Activated gamma-delta T cell (primary cell): ENCODE results near the gene KATNAL1.

Source experiments
- DNase-seq: peaks from one replicate; lab custom pipeline; 2025; lab: John Stamatoyannopoulos, UW

Gene KATNAL1

DNA sequence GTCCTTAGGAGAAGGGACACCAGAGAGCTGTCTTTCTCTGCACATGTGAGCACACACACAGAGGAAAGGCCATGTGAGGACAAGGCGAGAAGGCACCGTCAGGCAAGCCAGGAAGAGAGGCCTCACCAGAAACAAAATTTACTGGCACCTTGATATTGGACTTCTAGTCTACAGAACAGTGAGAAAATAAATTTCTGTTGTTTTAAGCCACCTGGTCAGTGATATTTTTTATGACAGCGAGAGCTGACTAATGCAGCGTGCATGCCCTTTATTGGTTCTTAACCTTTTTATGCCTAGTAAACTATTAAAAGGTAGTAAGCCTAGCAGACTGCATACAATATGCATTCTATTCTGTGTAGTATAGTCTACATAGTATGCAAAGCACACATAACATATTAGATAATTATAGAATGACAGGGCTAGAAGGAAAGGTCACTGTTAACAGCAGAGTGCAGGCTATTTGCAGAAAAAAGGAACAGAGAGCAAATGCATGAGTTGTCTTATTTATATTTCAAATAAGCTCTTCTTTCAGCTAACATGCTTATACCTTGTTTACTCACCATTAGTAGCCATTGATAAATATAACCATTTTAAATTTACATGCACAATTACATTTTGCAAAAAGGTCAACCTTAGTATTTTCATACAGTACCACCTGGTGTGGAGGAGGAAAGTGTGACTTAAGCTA lies 25.2 kb upstream of the KATNAL1 start:
- no peak for DNase-seq

DNA sequence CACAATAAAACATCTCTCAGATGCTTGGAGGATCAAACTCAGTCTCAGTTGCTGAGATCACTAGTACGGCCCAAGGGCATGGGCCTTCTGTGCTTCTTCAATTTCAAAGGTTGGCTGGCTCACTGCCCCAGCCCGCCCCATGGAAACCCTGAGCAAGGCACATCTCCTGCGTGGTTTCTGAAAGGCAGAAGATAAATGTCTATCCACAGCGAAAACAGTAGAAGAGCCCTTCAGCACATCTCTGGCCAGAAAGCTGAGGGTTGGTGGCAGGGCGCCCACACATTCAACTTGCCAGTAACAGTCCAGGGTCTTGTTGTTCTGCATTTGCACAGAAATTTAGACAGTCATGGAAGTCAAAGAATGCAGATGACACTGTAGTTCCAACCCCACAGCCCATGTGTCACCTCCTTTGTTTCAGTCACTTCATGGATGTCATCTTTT lies 24.0 kb upstream of the KATNAL1 start:
- DNase-seq, result no peak

DNA sequence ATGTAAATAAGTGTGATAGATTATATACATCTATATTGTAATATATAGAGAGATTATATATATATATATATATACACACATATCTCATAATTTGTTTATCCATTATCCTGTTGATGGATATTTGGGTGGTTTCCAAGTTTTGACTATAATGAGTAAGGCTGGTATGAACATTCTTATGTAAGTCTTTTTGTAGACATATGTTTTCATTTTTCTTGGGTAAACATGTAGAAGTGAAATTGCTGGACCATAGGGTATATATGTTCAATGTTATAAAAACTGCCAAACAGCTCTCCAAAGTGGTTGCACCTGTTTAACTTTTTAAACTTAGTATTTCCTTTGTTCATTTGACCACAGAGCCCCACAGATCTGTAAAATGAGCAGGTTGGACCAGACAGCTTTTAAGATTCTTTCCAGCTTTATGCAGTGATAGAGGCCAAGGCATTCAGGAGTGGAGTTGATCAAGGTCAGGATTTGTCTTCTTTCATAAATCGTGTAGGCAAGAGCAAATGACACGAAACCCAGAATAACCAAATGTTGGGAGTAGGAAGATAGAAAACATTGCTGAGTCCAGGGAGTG lies 21.7 kb upstream of the KATNAL1 start:
- DNase-seq, result no peak

DNA sequence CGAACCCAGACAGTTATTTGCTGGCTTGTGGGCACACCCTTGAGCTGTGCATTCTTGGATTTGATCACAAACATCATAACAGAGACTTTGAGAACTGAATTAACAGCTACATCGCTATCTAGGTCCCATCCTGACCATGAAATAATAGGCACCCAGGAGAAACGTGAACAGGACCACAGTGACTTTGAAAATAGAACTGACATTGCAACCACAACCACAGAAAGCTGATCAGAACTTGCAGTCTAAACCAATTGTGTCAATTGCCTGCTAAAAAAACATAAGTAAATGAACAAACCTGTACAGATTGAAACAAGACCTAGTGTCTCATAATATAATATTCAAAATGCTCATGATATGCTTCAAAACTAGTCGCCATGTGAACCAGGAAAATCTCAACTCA lies 18.3 kb upstream of the KATNAL1 start:
- DNase-seq, result no peak

DNA sequence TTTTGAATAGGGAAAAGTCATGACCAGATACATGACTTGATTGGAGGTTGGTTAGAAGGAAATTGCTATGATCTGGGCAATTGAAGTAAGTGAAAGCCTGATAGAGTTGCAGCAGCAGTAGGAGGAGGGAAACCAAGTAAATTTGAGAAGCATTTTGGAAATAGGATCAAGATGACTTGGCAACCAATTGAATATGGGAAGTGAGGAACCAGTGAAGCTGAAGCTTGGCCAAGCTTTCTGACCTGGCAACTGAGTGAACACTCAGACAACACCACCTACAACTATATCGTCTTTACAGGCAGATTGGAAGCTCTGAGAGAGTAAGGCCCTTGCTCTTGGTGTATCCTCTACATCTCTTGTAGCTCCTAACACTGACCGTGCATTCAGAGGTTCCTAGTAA lies 16.2 kb upstream of the KATNAL1 start:
- DNase-seq, result no peak

DNA sequence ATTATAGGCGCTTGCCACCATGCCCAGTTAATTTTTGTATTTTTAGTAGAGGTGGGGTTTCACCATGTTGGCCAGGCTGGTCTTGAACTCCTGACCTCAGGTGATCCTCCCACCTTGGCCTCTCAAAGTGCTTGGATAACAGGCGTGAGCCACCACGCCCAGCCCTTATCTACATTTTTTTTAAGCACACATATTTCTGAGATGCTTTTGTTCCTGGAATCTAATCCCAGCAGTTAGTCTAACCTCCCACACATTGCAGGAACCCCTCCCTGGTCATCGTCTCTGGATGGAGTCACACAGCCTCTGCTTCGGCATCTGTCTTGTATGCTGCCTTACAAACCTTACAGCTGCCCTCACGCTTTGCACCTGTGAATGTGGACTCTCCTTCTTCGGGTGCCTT lies 15.1 kb upstream of the KATNAL1 start:
- DNase-seq, result no peak

DNA sequence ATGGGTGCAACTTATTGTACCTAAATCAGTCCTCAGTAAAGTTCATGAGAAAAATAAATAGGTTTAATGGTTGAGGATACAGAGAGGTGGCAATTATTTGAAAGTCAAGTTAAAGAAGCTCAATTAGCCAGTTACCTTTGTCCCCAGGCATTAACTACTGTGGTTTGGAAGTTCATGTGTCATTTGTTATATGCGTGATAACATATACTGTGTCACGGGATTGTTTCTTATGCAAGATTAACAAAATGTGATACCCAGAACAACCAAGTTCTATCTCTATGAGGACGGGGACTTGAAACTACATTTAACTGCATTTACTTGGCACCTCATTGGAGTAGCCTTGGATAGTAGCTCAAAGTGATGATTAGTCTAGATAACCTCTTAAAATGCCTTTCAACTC lies 13.9 kb upstream of the KATNAL1 start:
- DNase-seq, result no peak

DNA sequence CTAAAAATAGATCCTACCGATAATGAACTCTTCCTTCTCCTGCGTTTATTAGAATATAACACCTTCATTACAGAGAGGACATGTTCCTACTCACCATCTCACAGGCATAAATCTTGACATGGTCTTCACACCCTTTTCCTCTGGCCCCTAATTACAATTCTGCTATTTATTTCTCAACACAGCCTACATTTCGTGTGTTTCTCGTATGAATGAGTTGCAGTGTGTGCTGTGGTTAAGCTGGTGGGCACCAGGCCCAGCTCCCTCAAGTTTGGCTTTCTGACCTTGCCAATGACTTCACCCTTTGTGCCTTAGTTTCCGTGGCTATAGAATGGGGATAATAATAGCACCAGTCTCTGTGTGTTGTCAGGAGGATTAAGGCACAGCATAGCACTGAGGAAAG lies 12.3 kb upstream of the KATNAL1 start:
- DNase-seq, result no peak

DNA sequence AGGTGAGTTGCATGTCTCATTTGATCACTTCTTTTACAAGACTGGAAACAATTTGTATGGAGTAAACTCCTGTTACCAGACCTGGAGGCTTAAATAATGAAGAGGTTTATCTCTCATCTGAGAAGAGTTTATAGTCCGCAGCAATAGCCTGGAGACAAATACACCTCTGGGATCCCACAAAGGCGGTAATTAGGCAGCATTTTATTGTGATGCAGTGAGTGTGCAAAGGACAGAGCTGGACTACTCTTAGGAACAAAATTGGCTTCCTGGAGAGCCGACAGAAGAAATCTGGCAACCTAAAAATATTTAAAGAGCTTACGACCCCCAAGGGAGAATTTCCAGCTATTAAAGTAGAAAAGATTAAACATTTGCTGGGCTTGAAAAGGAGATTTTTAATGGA lies 11.8 kb upstream of the KATNAL1 start:
- DNase-seq, result no peak

DNA sequence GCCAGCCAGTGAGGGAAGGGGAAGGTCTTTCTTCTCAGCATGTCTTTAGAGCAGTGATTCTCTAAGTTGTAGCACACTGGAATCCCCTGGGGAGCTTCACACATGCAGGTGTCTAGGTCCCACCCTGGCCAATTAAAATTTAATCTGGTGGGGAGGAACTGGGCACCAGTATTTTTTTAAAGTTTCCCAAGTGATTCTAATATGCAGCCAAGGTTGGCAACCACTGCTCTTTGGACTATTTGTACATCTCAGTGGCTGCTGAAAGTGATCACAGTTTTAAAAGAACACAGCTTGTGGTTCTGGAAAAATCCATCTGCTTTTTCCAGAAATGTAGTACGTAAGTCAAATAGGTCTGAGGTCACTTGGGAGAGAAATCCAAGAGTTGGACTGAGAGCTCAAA lies 10.7 kb upstream of the KATNAL1 start:
- DNase-seq, result no peak

DNA sequence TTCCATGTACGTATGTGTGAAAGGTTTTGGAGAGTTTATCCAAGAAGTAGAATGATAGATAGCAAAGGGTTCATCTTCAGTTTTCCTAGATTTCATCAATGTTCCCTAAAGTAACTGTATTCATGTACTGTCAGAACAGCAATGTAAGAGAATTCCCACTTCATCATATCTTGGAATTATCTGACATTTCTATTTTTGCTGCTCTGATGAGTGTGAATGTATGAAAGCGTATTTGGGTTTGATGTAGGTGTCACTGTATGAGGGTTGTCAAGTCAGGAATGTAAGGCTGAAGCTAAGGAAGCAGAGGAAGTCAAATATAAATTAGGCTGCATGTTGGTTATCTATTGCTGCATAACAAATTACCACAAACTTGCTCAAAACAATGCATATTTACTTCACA lies 7.2 kb upstream of the KATNAL1 start:
- no peak for DNase-seq

DNA sequence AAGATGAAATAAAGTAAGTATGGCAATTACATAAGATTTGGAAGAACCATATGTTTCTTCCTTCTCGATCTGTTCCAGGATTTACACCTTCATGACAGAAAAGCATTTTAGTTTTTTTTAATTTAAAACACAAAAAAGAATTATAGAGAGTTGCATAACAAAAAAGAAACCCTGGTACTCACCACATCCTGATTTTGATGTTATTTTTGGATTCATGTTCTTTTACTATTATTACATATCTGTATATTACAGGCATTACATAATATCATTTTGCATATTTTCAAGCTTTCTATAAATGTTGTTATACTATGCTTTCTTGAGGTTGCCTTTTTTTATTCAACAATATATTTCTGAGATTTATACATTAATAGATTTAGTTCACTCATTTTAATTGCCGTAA lies 6.7 kb upstream of the KATNAL1 start:
- DNase-seq, result no peak

DNA sequence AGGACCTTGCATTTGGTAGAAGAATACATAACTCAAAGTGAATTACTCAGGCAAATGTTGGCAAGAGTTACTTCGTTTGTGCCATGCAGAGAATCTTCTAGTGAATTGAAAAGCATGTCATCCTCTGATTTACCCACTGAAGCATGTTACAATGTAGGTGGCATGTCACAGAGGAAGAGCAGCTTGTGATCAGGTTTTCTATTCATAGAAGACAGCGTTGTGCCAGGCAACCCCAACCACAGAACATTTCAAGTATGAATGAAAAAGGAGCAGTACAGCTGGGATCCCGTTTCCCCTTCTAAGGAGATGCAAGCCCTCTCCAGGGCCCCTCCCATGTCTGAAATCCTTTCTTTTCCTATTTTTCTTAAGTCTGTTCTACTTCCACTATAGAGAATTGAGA lies 6.0 kb upstream of the KATNAL1 start:
- no peak for DNase-seq

DNA sequence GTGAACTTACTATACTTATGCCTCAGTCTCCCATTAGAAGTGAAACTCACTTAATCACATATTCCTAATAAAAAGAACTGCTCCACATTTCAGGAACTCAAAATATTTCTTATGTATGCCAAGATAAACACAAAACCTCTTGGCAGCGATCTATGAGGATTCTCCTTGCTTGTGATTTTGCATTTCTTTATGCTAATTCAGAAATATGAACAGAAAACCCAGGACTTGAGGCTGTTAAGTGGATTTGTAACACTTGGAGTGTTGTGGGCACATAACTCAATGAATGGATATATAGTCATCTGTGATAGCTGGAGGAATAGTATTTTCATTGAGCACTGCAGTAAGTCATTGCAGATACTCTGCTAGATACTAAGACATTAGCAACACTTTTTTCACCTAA lies 5.6 kb upstream of the KATNAL1 start:
- no peak for DNase-seq

DNA sequence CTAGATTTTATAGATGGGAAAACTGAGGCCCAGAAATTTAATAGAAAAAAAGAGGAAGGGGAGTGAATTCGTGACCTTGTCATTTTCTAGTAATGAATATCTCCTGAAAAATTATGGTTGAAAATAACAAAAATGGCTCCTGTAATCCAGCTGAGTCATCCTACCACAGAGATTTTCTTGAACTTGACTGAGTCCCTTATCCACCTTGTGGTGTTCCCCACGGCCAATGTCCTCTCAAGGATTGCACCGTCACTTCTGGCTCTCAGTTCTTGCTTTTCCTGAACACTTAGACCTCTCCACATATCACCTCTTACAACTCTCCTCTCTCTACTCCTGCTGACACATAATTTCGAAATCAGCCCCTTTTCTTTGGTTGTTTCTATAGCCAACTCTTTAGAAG lies 1.2 kb upstream of the KATNAL1 start:
- no peak for DNase-seq

DNA sequence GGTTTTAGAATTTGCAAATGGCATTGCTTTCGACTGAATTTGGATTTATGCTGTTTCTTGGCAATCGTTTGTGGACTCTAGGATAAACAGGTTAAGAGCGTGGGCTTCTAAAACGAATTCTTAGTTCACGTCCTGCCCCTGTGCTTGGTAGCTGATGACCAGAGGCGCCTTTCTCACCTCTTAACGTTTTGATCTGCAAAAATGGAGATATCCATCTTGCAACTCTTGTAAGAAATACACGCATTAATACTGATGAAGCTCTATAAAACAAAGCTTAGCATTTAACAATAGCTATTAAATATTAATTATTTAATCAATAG lies 580 bp upstream of the KATNAL1 start:
- DNase-seq, result no peak

DNA sequence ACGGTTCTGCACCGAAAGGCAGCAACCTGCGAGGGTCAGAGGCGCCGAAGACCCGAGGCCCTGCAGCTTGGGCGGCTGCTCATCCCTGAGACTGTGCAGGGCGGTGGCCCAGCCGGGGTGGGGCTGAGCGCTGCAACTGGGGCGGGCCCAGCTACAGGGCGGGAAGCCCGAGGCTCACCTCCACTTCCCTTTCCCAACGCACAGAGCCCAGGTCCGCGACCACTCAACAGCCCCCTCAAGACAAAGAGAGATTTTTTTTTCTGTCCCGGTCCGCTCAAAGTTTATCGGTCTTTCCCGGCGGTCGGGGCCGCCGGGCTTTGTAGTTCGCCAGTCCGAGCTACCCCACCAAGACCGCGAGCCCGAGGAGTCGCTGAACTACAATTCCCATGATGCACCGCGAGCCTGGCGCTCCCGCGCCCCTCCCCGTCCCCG lies 573 bp downstream of the KATNAL1 start:
- DNase-seq, result peak; percentile 67

DNA sequence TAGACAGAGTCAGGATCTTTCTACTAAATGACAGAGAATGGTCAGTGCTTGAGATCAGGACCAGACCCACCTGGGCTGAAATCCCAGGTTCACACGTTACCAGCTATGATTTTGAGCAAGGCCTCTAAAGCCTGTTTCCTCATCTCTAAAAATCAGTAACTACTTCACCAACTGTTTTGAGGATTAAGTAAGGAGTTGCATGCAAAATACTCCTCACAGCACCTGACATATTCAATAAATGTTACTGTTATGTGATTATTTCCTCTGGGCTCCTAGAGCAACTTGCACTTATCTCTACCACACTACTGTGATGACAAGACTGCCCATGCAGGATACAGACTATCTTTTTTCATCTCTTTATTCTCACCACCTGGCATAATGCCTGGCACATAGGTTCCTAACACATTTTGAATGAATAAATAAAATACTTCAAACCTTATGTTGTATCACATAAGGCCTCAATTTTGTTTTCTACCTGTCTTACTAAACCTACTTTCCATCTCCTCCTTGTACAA lies 1.8 kb downstream of the KATNAL1 start:
- DNase-seq, result no peak

DNA sequence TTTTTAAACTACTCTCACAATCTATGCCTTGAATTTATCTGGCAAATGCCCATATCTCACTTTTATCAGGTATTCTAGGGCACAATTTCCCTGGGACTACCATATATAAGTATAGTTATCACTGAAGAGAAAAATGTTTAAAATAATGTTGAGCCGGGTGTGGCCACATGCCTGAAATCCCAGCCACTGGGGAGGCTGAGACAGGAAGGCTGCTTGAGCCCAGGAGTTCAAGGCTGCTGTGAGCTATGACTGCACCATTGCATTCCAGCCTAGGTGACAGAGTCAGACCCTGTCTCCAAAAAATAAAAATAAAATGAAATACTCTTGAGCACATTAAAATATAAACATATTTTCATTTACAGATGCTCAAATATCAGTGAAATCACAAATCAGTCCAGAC lies 4.1 kb downstream of the KATNAL1 start:
- DNase-seq, result no peak

DNA sequence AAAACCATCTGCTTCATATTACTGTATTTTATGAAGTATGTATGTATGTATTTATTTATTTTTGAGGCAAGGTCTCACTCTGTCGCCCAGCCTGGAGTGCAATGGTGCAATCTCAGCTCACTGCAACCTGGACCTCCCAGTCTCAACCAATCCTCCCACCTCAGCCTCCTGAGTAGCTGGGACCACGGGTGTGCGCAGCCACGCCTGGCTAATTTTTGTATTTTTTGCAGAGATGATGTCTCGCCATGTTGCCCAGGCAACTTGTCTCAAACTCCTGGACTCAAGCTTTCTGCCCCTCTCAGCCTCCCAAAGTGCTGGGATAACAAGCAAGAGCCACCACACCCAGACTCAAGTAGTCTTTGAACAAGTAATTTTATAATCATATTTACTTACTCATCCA lies 5.5 kb downstream of the KATNAL1 start:
- DNase-seq, result no peak

DNA sequence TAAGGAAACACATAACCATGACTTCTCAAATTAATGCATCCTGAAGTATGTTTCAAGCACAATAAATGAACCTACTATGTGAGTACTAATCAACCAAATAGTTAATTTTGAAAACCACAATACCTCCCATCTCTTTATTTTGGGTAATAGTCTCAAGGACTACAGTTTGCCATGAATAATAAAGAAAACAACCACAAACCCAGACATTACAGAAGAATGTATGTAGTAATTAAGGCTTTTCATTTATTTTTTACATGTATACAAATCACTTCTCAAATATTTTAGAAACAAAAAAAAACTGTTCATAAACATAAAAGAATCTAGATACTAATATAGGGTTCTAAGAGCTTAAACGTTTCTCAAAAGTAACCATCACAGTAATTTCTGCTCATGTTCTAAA lies 6.8 kb downstream of the KATNAL1 start:
- DNase-seq, result no peak

DNA sequence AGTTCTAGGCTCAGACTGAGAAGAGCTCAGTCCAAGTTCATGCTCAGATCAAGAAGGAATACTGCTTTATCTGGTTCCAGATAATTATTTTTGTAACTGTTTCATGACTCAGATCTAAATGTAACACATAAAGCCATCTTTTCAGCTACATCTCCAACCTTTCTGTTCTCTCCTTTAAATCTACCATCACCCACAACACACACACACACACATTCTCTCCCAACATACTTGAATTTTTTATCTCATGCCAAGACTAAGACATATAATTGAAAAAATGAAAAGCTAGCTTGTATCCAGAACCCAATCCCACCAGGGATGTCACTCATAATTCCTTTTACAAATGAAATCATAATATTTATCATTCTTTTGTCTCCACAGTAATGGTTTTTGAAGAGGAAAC lies 7.6 kb downstream of the KATNAL1 start:
- DNase-seq, result no peak

DNA sequence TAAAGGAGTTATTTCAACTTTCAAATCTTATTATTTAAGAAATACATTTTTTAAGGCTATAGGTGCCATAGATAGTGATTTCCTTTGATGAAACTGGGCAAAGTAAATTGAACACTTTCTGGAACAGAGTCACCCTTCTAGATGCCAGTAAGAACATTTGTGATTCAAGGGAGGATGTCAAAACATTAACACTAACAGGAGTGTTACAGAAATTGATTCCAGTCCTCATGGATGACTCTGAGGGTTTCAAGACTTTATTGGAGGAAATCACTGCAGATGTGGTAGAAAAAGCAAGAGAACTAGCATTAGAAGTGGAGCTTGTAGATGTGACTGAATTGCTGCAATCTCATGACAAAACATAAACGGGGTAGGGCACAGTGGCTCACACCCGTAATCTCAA lies 12.2 kb downstream of the KATNAL1 start:
- DNase-seq, result no peak

DNA sequence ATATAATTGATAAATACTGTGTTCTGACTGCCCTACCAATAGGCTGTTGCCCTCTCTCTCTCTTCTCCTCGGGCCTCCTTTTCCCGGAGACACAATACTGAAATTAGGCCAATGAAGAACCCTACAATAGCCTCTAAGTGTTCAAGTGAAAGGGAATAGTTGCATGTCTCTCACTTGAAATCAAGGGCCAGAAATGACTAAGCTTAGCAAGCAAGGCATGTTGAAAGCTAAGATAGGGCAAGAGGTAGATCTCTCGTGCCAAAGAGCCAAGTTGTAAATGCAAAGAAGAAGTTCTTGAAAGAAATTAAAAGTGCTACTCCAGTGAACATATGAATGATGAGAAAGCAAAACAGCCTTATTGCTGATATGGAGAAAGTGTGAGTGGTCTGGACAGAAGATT lies 13.3 kb downstream of the KATNAL1 start:
- DNase-seq, result no peak
